GM21515 (cell line): ENCODE measurements around the gene SCGB1A1.

Experiments
- ATAC-seq: cut with Tn5 transposase; IDR thresholded peaks from one replicate; pipeline ENCODE4 v1.9.1; 2021; ENCODE audit not compliant: unreplicated experiment

The SCGB1A1 gene

GRCh38 chr11:62420882-62421281, 2.0 kb downstream of the SCGB1A1 start:
- ATAC-seq, result no peak

- ATAC-seq, result no peak
Measured at GRCh38 chr11:62421996-62422395, 3.2 kb downstream of the SCGB1A1 start.

GRCh38 chr11:62423012-62423411, 4.2 kb downstream of the SCGB1A1 start:
- ATAC-seq, result no peak

GRCh38 chr11:62427630-62428233, 8.9 kb downstream of the SCGB1A1 start:
- ATAC-seq, result no peak

- ATAC-seq, result no peak
Measured at GRCh38 chr11:62428871-62429560, 10.2 kb downstream of the SCGB1A1 start.

GRCh38 chr11:62430425-62430824, 11.6 kb downstream of the SCGB1A1 start:
- no peak for ATAC-seq

GRCh38 chr11:62431171-62431901, 12.5 kb downstream of the SCGB1A1 start:
- ATAC-seq, result no peak

- ATAC-seq, result no peak
Measured at GRCh38 chr11:62432695-62433094, 13.9 kb downstream of the SCGB1A1 start.

GRCh38 chr11:62433141-62433903, 14.5 kb downstream of the SCGB1A1 start:
- ATAC-seq, result no peak

- ATAC-seq, result no peak
Measured at GRCh38 chr11:62433904-62434276, 15.1 kb downstream of the SCGB1A1 start.

- no peak for ATAC-seq
Measured at GRCh38 chr11:62435846-62436660, 17.2 kb downstream of the SCGB1A1 start.

GRCh38 chr11:62437616-62438015, 18.8 kb downstream of the SCGB1A1 start:
- ATAC-seq, result no peak

- no peak for ATAC-seq
Measured at GRCh38 chr11:62438641-62439040, 19.8 kb downstream of the SCGB1A1 start.

GRCh38 chr11:62439785-62440602, 21.2 kb downstream of the SCGB1A1 start:
- no peak for ATAC-seq

GRCh38 chr11:62443390-62444235, 24.8 kb downstream of the SCGB1A1 start:
- no peak for ATAC-seq

GRCh38 chr11:62444236-62444833, 25.5 kb downstream of the SCGB1A1 start:
- ATAC-seq, result no peak

GRCh38 chr11:62444835-62445234, 26.0 kb downstream of the SCGB1A1 start:
- ATAC-seq, result no peak

- ATAC-seq, result no peak
Measured at GRCh38 chr11:62445314-62445740, 26.5 kb downstream of the SCGB1A1 start.
